GM10248 (cell line): ENCODE measurements around the gene DUSP8.

Experiments used
- CTCF ChIA-PET: fragments of 300-600 bp; sonication (Branson Sonifier 250); formaldehyde crosslinking; extraction: SDS; loops from one replicate; lab custom pipeline; 2021; ENCODE audit warnings: antibody characterized with exemption; lab: Yijun Ruan, JAX
- POLR2A ChIA-PET: fragments of 350-650 bp; sonication (Branson Sonifier 250); formaldehyde crosslinking; extraction: SDS; loops from one replicate; lab custom pipeline; 2020; ENCODE audit warnings: antibody characterized with exemption; lab: Yijun Ruan, JAX
- DNase-seq: peaks from one replicate; pipeline ENCODE4 v3.0.0; 2012; ENCODE audit errors: extremely low spot score
- CTCF ChIP-seq: IDR thresholded peaks from 2 replicates; pipeline ENCODE4 v1.5.1; 2012; ENCODE audit warnings: mild to moderate bottlenecking, low read depth; ENCODE audit errors: extremely low read depth, missing control alignments, control extremely low read depth

DUSP8 gene

GRCh38 chr11:1573077-1573902 lies 1.2 kb upstream of the DUSP8 start:
- CTCF ChIA-PET, result interaction anchor here (0.7 to 3.4 kb wide), 12 partner anchors 8 to 373 kb away, joined by 3 to 38 read pairs (median 10); partner anchors contain the start of gene KRTAP5-2
- POLR2A ChIA-PET, result no interaction called here
- peak; percentile 24 for DNase-seq
- no peak for TF ChIP-seq CTCF

GRCh38 chr11:1571760-1572196 lies 293 bp downstream of the DUSP8 start:
- CTCF ChIA-PET, result no interaction called here
- no peak for TF ChIP-seq CTCF
- POLR2A ChIA-PET, result no interaction called here
- DNase-seq, result peak; percentile 15

DNA sequence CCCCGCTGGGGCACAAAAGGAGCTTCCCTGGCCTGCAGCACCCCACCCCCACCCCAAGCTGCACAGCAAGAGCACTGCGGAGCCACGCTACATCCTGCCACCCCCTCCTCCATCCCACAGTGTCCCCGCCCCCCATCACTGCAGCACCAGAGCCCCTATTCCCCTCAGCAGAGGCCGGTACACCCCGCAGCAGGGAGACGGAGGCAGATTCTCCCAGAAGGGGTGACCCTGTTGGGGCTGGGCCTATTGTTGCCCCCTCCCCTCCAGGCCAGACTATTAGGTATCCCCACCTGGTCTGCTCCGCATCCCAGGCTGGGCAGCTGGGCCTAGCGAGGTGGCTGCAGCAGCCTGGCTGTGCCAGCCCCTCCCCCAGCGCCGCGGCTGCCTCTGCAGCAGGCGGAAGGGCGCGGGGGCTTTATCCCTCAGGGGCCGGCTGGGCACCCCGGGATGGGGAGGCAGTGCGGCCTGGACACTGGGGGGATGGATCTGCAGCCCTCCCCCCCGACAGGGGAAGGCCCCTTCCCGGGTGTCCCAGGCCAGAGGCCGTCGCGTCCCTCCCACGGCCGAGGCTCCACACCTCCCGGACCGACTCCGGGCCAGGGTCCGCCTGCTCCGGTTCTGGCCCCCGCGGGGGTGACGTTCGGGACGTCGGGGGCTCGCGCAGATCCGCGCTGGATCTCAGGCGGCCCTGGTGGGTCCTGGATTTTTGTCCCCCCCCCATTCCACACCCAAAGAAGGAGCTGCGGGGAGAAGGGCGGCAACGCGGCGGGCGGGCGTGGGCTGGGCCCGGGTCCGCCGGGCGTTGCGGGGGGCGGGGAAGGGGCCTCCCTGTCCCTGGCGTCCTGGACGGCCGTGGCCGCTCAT lies 943 bp downstream of the DUSP8 start:
- CTCF ChIA-PET, result interaction anchor here (1.2 to 2.3 kb wide), 2 partner anchors 24 to 369 kb away, joined by 3 to 8 read pairs; no protein-coding TSS in a partner anchor
- no peak for TF ChIP-seq CTCF
- POLR2A ChIA-PET, result no interaction called here
- no peak for DNase-seq

DNA sequence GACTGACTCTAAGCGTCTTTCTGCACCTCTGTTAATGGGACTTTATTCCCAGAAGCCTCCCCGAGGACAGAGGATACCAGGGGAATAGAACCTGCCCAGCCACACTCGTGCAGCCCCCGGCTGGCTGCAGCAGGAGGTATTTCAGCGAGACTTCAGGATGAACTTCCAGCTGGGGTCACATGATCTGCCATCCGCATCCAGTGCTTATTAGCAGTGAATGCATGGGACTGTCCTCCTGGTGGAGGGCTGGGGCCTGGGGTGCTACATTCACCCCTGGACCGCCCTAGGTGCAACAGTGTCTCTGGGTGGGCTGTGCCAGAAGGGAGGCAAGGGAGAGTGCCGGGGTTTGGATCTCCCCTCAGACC lies 1.6 kb downstream of the DUSP8 start:
- CTCF ChIA-PET, result interaction anchor here (1.2 to 2.3 kb wide), 2 partner anchors 24 to 368 kb away, joined by 3 to 8 read pairs; no protein-coding TSS in a partner anchor
- POLR2A ChIA-PET, result no interaction called here
- TF ChIP-seq CTCF, result no peak
- DNase-seq, result no peak

GRCh38 chr11:1570001-1570453 lies 2.0 kb downstream of the DUSP8 start:
- ChIA-PET POLR2A (no interaction called here), CTCF (interaction anchor here (1.1 to 2.3 kb wide), 2 partner anchors 23 to 25 kb away, joined by 4 to 8 read pairs; no protein-coding TSS in a partner anchor)
- no peak for TF ChIP-seq CTCF
- DNase-seq, result no peak

- POLR2A ChIA-PET, result no interaction called here
- DNase-seq, result no peak
- CTCF ChIA-PET, result interaction anchor here (1.1 to 2.3 kb wide), 2 partner anchors 23 to 26 kb away, joined by 4 to 8 read pairs; no protein-coding TSS in a partner anchor
- TF ChIP-seq CTCF, result no peak
These were observed 2.8 kb downstream of the DUSP8 start for GRCh38 chr11:1569251-1569780.
